Ecto neural progenitor cell (in vitro differentiated cells): ENCODE measurements around the gene SIK1.
"Not testable (repeated sequence)": the region's sequence is repeated elsewhere in the genome, so short reads cannot be mapped to it uniquely, and the experiment has no call there.

ENCODE experiments used
- DNase-seq: peaks from one replicate; pipeline ENCODE4 v3.0.0-alpha.2; 2018; ENCODE audit warnings: low spot score

SIK1 gene

GRCh38 chr21:43439316-43440075, 12.6 kb upstream of the SIK1 start:
- DNase-seq, result not testable (repeated sequence)

- not testable (repeated sequence) for DNase-seq
Measured at GRCh38 chr21:43436272-43436671, 9.3 kb upstream of the SIK1 start.

GRCh38 chr21:43433340-43434136, 6.6 kb upstream of the SIK1 start:
- not testable (repeated sequence) for DNase-seq

- not testable (repeated sequence) for DNase-seq
Measured at GRCh38 chr21:43430830-43431416, 4.0 kb upstream of the SIK1 start.

GRCh38 chr21:43428964-43429363, 2.0 kb upstream of the SIK1 start:
- not testable (repeated sequence) for DNase-seq

GRCh38 chr21:43427242-43427559, 270 bp upstream of the SIK1 start:
- DNase-seq, result not testable (repeated sequence)

GRCh38 chr21:43426004-43426403, 927 bp downstream of the SIK1 start:
- not testable (repeated sequence) for DNase-seq

GRCh38 chr21:43419475-43419874, 7.5 kb downstream of the SIK1 start:
- DNase-seq, result not testable (repeated sequence)

- not testable (repeated sequence) for DNase-seq
Measured at GRCh38 chr21:43414576-43414975, 12.4 kb downstream of the SIK1 start.

GRCh38 chr21:43412020-43412788, 14.7 kb downstream of the SIK1 start:
- DNase-seq, result not testable (repeated sequence)

GRCh38 chr21:43410456-43411068, 16.4 kb downstream of the SIK1 start:
- not testable (repeated sequence) for DNase-seq

- not testable (repeated sequence) for DNase-seq
Measured at GRCh38 chr21:43407139-43407538, 19.8 kb downstream of the SIK1 start.

- DNase-seq, result not testable (repeated sequence)
Measured at GRCh38 chr21:43404450-43404849, 22.5 kb downstream of the SIK1 start.

- DNase-seq, result not testable (repeated sequence)
Measured at GRCh38 chr21:43403651-43404430, 23.1 kb downstream of the SIK1 start.

GRCh38 chr21:43401125-43401524, 25.8 kb downstream of the SIK1 start:
- not testable (repeated sequence) for DNase-seq

GRCh38 chr21:43399595-43400015, 27.3 kb downstream of the SIK1 start:
- DNase-seq, result not testable (repeated sequence)

- not testable (repeated sequence) for DNase-seq
Measured at GRCh38 chr21:43399136-43399535, 27.8 kb downstream of the SIK1 start.

- DNase-seq, result not testable (repeated sequence)
Measured at GRCh38 chr21:43398533-43398932, 28.4 kb downstream of the SIK1 start.

- DNase-seq, result not testable (repeated sequence)
Measured at GRCh38 chr21:43398000-43398399, 28.9 kb downstream of the SIK1 start.

GRCh38 chr21:43397439-43397808, 29.5 kb downstream of the SIK1 start:
- DNase-seq, result not testable (repeated sequence)
